ENCODE measurements around the gene ILK.

- TF ChIP-seq CTCF (IDR thresholded peaks at IDR 0.05; ENCODE audit: insufficient read depth, low read depth, low read length): no peak
- TF ChIP-seq EZH2 (IDR thresholded peaks at IDR 0.05; ENCODE audit: insufficient read depth, low read length): no peak
These were observed 7.2 kb upstream of the ILK start for GRCh38 chr11:6596239-6596877.
